HG03378 (cell line): Measurements from ENCODE around the gene PRKACA.

ENCODE experiments used
- ATAC-seq: cut with Tn5 transposase; IDR thresholded peaks from one replicate; pipeline ENCODE4 v1.9.1; 2021; ENCODE audit warnings: mild to moderate bottlenecking, moderate library complexity; ENCODE audit not compliant: unreplicated experiment

PRKACA gene

DNA sequence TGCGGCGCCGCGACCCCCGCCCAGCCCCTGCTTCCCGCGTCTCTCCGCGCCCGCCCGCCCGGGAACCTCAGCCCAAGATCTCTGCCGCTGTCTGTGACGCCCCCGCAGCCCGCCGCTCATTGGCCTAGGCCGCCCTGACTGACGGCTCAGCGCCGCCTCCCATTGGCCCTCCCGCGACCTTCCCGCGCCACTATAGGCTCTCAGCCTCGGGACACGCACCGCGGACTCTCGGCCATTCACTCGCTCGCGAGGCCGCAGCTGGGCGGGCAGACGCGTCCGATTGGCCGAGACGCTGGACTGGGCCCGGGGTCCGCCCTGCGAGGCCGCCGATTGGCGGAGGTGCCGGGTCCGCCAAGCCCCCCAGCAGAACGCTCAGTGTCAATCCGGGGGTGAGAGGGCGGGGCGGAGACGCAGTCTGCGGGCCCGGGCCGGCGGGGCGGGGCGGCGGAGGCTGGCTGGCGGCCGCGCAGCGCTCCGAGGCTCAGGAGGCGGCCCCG, at the start of gene PRKACA:
PRKACA (minus strand) TSS at position 95 of the 497 bp plus-strand sequence. CDS start 215 bp downstream, outside the sequence.
- ATAC-seq: peak; percentile 74

DNA sequence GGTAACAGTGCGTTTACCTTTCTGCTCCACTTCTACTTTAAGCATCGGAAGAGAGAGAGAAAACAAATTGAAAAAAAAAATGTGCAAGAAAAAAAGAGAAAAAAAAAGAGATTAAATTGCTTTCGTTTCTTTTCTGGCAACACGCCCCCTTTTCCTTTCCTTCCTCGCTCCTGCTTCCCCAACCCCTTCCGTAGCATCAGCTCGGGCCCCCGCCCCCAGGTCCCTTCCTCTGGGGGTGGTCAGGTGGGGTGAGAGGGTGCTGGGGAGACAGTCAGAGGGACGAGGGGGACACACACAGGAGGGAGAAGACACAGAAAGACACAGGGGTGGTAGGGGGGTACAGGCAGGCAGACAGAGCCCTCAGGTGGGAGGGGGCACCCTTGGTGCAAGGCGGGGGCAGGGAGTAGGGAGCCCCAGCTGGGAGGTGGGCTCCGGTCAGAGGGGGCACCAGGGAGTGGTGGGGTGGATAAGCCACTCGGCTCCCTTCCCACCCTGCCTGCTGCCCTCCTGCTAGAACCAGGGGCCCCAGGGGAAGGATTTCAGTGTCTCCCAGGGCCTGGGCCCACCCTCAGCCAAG, 49.5 kb upstream of the PRKACA start:
- ATAC-seq: no peak

DNA sequence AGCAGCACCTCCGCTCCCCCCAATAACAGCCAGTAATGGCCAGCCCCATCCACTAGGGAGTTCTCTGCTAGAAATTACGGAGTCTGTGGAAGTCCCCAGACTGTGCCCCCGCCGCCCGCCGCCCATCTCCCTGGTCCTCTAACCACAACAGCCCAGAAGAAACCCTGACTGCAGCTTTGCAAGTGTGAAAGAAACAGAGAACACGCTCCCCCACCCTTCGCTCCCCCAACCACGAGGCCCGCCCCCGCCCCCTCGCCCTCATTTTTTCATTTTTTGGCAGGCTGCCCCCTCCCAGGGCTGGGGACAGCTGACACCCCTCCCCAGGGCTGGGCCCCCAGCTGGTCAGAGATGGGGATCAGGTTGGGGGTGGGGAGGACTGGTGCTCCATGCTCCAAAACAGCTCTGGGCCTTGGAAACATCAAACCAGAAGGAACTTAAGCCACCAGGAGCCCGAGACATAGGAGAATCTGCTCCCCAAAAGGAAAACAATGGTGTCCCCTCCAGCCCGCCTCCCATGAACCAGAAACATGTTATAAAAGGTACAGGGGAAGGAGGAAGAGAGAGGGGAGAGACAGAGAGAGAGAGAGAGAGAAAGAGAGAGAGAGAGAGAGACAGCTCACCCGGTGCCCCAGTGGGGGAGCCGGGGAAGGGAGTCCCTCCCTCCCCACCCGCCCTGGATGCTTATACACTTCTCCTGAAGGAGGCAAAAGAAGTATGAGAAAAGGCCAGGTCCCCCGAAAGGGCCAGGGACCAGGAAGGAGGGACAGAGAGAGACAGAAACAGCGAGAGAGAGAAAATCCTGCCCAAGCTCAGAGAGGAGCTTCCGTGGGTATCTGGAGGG, 48.6 kb upstream of the PRKACA start:
- no peak for ATAC-seq

DNA sequence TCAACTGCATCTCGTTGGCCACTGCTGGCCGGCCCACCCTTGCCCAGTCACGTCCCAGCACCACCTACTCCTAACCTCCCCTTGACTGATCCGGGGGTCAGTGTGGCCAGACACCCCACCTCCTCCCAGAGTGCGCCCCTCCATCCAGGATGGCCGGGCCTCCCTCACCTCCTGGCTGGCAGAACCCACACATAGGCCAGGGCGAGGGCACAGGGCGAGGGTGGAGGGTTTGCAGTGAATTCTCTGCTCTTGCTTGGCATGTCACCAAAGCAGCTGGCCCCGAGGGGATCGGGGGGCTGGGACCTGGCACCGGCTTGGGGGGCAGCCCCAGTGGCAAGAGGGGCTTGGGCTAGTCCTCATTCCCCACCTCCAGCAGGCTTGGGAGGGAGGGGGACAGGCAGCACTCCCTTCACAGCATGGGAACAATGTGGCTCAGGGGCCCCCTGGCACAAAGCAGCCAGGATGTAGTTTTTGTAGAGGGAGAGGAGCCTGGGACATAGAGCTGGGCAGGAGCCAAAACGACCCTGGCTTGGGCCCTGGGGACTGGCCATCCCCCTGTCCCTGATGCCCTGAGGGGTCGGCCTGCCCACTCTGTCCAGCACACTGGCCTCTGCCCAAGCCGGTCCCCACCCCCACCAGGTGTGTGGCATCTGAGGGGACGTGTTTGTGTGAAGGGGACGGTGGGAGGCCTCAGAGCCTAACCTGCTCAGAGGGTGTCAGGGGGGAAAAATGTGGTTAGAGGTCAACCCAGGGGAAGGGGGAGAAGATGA, 47.3 kb upstream of the PRKACA start:
- ATAC-seq: no peak

DNA sequence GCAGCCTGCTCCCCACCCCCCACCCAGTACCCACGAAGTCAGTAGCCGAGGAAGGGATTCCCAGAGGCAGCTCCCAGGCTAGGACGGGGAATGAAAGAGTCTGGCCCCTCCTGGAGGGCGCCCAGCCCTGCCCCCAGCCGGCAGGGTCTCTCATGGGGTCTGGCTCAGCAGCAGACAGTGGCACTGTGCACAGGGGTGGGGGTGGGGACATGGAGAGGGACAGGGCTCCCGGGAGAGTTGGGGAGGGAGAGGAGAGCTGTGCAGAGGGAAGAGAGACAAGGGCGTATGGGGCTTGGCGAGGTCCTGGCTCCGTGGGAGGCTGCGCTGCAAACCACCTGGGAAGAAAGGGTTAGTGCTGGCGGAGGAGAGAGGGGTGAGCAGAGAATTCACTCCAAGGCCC, 46.5 kb upstream of the PRKACA start:
- no peak for ATAC-seq

DNA sequence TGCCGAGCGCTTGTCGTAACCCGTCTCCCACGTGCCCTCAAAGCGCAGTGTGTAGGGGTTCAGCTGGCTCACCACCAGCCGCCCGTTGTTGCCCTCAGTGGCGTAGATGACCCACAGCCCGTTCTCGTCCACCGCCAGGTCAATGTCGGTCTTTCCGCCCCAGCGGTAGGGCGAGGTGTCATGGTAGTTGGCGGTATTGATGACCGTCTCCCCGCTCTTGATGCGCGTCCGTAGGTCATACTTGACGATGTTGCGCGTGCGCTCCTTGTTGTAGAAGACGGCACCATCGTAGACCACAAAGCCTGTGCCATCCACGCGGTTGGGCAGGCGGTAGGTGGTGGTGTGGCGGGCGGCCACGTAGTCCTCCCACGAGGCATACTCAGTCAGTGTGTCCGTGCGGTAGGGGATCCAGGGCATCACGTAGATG, 45.3 kb upstream of the PRKACA start:
- ATAC-seq: no peak

DNA sequence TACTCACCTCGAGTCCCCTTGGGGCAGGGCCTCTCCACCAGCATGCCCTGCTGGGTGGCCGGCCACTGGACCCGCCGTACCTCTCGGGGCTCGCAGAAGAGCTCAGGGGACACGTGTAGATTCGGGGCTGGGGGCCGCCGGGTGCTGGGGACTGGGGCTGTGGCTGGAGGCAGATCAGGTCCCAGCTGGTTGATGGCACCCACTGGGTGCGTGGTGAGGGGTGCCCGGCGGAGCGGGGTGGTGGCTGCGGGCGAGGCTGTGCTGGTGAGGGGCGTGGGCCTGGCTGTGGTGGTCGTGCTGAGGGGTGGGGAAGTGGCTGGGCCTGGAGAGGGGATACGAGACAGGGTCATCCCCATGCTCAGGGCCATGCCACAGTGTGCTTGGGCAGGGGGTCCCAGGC, 43.7 kb upstream of the PRKACA start:
- ATAC-seq: no peak

DNA sequence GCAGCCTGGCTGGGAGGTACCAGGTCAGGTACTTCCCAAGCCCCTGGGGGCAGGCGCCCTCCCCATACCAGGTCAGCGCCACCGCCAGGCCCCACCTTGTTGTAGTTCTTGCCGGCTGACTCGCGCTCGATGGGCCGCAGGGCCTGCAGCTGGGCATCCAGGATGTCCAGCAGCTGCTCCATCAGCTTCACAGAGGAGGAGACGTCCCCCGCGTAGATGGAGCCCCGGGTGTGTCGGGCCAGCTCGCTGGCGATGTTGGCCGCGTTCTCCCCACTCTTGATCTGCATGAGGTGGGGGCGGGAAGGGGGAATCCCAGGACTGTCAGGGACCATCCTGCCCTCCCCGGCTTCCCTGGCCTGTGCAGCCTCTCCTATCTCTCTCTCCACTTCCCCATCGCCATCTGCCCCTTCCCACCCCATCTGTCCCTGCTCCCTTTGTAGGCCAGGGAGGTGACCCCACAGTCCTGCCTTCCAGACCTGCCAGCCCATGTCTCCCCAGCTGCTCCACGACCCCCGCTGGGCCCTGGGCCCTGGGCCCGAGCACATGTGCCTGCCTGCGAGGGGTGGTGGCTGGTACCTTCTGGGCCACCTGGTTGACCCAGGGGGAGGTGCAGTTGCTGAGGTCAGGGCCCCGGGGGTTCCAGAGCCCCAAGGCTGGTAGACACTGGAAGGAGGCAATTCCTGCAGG, 42.6 kb upstream of the PRKACA start:
- ATAC-seq: no peak

DNA sequence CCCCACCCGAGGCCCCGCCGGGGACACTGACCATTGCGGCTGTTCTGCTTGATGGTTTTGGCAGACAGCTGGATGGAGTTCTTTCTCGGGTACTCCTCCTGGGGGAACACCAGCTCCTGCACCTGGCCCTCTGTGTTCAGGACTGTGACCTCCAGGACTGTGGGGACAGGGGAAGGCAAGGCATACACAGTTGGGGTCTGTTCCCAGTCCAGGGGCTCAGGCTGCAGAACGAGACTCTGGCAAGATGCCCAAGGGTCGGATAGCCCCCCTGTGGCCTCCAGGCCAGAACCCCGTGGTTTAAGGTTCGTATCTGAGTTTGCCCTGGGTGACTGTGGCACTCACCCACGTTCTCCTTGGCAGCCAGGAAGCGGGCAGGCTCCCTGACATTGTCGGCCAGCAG, 41.5 kb upstream of the PRKACA start:
- ATAC-seq: no peak

DNA sequence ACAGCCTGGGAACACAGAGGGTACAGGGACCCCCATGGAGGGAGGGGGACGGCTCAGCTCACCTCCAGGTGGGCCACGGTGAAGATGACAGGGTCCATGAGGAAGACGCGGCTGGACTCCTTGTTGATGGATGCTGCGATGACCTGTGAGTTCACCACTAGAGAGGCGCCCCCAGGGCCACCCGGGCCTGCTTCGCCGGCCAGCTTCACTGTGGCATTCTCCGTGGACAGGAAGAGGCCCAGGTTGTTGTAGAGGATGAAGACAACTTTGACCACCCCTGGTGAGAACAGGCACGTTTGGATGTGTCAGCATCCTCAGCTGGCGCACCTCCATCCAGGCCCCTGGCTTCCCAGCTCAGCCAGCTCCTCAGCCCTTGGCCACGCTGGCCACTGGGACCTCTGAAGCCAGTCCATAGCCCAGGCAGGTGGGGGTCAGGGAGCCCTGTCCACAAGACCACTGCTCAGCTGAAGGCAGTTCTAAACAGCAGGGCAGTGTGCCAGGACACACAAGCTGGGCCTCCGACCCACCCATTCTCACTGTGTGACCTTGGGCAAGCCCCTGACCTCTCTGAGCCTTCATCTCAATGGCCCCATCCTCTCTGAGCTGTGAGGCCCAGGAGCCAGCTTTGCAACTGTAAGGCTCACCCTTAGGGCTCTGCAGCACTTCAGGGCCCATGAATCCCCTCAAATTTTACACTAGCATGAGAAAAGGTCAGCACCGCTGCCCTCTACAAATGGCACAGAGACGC, 40.9 kb upstream of the PRKACA start:
- ATAC-seq: no peak

DNA sequence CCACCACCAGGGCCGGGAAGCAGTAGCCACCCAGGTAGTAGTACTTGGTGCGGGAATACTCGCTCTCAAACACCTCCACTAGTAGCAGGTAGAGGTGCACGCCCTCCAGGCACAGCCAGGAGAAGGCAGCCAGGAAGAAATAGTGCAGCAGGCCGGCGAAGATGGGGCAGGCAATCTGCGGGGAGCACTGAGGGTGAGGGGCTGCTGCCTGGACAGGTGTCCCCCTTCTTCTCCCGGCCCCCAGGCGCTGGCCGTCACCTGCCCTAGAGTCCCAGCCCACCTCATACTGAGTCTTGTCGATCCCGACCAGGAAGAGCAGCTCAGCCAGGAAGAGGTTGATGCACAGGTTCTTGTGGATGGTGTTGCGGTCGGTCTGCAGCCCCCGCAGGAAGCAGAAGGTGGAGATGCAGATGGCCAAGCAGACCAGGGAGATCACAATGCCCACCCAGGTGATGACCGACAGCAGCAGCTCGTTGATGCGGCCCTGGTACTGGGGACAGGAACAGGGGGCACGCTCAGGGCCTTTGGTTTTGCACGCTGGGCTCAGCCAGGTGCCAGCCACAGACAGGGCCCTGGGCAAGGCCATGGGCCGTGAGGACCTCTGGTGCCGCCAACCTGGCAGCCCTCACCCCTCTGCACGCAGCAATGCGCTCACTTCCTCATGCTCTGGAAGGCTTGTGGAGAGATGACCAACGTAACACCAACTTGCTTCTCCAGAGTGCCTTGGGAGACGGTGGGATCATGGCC, 39.6 kb upstream of the PRKACA start:
- no peak for ATAC-seq

DNA sequence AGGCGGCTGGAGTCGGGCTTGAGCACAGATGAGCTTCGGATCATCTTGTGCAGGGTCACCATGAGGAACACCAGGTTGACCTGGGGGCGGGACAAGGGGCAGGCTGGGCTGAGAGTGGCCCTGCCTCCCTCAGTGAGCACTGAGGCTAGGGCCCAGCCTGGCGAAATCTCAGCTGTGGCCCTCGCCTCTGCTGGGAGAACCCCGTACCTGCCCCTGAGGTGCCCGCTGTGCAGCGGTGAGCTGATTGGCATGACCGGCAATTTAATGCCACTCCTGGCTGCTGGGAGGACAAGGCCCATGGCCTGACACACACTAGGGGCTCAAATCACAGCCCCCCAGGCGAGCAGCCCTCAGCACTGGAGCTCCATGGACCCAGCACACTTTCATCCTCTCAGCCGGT, 38.6 kb upstream of the PRKACA start:
- no peak for ATAC-seq

DNA sequence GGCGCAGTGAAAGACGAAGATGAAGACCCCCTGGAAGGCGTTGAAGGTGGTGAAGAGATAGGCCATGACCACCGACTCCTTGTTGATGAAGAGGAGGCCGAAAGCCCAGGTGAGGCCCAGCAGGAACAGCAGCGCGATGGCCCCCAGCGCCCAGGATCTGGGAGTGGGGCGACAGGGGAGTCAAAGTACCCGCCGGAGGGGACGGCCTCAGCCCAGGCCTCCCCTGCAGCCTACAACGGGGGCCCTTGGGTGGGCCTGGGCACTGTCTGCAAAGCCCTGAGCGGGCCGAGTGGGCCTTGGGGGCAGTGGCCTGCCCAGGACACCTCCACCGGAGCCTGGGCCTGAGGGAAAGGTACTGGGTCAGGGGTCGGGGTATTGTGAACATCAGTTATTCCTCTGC, 37.8 kb upstream of the PRKACA start:
- no peak for ATAC-seq

DNA sequence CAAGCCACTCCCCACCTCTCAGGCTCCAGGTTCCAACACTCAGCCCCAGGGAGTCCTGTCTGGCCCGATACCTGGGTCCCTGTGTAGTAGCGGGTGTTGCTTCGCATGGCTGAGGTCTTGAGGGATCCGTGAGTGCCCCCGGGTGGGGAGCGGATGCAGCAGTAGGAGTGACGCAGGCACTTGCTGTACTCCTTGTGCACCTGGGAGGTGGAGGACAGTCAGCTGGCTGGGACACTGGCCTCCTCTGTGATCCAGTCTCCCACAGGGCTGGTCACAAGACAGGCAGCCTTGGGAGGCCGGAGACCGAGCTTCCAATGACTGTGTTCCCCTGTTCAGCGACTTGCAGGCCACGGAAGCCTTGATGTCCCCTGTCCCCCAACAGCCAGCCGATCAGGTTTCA, 35.2 kb upstream of the PRKACA start:
- ATAC-seq: no peak

DNA sequence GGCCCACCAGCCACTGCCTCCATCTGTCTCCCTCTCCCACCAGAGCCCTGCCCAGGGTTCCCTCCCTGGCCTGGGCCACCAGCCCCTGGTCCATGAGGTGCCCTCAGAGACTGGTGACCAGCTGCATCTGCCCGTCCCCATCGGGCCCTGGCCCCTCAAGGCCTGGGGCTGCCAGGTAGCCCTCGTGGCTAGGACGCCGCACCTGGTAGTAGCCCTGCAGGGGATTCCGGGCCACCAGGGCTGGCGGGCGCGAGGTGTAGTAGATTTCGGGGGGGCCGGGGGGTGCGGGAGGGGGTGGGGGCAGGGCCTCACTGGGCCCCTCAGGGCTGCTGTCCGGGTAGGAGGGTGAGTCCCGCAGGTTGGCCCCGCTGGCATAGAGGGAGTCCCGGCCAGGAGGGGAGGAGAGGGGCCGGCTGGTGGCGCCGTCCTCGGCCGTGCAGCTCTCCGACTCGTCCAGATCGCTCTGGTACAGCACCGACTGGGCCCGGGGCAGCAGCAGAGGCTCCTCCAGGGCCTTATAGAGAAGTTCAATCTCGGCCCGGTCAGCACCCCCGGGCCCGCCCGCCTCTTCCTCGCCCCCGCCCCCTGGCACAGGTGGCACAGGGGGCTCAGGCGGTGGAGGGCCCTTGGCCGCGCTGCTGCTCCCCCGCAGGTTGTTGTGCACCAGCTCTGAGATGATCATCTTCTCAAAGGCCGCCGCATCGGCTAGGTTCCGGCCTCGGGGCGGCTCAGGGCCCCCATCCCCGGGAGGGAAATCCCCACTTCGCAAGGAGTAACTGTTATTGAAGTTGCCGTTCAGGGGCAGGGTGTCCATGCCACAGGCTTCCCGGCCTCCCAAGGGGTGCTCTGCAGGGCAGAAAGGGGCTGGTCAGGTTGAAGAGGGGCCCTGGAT, 33.5 kb upstream of the PRKACA start:
- no peak for ATAC-seq

DNA sequence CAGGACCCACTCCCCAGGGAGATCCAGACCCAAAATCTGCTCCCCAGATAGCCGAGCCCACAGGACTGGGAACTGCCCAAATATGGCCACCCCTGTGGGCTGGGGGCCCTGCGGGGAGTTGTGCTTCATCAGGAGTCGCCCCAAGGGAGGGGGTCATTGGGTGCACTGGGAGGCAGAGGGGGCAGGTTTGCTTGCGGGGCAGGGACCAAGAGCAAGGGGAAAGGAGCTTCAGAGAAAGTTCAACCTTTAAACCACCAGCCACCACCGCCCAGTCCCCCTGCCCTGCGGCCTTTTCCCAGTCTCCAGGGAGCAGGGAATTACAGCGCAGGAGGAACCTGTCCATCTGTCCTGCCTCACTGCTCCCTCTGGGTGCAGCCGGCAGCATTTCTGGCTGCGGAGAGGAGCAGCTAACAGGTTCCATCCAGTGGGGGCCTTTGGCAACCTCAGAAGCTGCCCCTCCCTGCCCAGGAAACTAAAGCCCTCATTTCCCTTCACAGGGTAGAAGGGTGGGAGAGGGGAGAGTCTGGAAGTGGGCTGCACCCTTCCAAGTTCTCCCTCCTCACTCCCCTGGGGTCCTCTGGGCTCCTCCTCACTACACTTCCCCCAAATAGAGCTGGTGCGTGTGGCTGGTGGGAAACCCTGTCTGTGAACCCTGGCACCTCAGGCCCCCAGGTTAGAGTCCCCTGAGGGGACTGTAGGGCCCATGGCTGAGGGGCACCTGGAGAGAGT, 32.6 kb upstream of the PRKACA start:
- no peak for ATAC-seq

DNA sequence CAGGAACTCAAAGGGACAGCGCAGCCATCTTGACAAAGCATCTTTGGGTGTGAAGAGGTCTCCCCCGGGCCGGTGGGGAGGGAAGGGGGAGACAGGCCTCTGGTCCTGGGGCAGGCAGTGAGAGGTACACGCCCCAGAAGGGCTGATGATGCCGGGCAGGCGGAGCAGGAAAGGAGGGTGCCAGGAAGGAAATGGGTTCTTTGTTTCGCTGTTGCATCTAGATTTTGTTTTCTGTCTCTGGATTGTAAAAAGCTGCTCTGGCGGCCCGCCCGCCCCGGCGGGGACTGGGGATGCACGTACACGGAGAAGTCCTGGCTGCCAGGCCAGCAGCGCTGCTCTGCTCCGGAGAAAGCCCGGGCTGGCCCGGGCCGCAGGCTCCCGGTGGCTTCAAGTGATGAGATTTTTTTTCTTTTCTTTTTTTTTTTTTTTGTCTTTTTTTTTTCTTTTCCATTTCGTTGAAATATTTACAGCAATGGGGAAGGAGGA, 32.0 kb upstream of the PRKACA start:
- no peak for ATAC-seq
